NCI-H2227 (cell line): ENCODE measurements around the gene BTLA.
"Not testable (repeated sequence)": the region's sequence is repeated elsewhere in the genome, so short reads cannot be mapped to it uniquely, and the experiment has no call there.

Experiments
- DNase-seq: peaks from one replicate; lab custom pipeline; 2025; ENCODE audit not compliant: unreplicated experiment; lab: John Stamatoyannopoulos, UW

BTLA gene

DNA sequence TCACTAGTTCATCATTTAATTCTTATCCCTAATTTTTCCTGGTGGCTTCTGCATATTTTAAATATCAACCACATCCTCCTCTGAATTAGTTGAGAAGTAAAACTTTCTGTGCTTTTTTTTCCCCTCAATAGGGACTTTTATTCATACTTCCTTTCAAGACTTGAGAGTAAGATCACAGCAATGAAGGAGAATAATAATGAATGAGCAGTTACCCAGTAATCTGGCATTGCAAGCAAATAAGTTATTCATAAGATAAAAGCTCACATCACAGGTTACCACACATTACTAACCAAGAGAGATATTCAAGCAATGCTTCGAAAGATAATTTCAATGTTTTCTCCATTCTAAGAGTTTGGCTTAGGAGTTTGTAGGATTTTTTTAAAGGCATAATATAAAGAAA lies 50.3 kb downstream of the BTLA start:
- DNase-seq: no peak

DNA sequence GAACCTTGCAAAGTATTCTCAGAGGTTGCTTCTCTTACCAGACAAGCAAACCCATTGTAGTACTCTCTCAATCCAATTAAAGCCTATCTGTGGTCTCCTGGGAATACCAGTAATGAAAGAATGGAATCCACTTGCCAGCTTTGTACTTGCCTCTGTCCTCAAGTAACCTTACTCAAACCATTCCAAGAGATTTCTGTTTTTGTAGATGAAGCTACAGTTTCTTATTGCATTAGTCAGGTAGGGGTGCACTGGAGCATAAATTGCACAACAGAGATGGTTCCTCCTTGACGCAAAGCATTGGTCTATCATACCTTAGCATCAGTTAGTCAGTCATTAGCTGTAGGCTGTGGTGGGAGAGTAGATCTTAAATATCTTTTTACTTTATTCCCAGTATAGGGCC lies 52.9 kb downstream of the BTLA start:
- DNase-seq: no peak

DNA sequence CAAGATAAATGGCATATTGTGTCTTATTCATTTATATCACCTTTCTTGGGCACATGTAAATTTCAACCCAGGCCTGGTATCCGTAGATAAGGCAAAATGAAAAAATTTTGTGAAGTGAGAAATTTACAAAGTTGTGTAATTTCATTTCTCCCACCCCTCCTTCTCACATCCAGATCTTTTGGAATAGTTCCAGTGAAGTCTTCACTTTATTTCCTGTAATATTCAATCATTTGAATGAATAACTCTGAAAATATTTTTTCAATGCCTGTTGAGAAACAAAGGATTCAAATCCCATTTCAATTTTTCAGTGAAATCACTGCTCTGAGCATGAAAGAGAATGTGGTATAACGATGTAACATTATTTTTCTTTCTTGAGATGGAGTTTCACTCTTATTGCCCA lies 53.4 kb downstream of the BTLA start:
- no peak for DNase-seq

DNA sequence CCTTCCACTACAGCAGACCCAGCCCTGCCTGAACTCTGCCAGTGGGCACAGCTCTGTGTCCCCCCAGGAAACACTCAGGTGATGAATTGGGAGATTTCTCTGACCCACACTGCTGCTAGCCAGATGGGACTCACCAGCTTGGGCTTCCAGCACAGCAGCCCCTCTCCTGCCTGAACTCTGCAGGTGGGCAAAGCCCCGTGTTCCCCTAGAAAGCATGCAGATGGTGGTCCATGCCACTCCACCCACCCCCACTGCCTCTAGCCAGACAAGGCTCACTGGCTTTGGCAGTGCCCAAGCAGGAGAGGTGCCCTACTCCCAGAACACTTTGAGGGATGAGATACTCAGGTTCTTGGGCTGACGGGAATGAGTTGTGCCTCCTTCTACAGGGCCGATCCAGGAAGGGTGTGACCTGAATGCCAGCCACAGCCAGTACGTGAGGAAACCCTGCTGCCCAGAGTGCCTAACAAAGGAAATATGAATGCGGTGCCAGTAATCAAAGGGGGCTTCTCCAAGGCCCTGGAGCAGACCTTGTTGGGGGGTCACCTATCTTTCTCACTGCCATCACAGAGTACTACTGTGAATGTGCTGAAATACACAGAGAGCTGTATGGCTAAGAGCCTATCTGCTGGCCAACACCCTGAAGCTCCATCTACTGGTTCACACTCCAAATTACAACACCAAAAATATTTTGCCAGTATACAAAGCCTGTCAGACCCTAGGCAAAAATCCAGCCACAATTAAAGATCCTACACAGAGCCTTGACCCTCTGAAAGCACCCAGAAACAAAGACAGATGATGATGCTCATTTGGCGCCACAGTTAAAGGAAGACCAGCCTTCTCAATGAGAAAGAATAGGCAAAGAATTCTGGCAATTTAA lies 61.9 kb downstream of the BTLA start:
- DNase-seq: peak; percentile 0

DNA sequence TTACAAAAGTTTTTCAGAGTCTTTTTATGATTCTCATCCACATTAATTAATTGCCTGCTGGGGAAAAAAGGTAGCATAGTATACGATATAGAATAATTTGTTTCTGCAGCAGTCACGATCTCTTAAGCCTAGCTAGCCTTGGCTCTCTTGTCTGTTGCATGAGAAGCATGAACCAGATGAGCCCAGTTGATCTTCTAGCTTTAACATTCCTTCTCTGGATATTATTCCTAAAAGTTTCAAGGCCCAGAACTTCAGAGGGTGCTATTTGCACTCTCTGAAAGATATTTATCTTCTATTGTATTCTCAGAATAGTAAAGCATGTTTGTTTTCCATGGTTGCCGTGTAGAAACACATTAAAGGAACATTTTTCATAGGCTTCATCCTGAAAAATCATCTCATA lies 69.3 kb downstream of the BTLA start:
- DNase-seq: no peak

DNA sequence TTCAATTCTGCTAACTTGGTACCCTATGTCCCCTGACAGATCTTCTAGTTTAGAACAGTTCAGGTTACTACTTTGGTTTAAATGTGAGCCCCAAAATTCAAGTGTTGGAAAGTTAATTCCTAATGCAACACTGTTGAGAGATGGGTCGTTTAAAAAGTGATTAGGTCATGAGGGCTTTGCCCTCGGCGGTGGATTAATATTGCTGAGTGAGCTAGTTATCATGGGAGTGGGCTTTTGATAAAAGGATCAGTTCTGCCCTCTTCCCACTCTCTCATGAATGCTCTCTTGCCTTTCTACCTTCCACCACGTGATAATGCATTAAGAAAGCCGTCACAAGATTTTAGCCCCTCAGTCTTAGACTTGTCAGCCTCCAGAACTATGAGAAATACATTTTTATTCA lies 72.1 kb downstream of the BTLA start:
- no peak for DNase-seq

DNA sequence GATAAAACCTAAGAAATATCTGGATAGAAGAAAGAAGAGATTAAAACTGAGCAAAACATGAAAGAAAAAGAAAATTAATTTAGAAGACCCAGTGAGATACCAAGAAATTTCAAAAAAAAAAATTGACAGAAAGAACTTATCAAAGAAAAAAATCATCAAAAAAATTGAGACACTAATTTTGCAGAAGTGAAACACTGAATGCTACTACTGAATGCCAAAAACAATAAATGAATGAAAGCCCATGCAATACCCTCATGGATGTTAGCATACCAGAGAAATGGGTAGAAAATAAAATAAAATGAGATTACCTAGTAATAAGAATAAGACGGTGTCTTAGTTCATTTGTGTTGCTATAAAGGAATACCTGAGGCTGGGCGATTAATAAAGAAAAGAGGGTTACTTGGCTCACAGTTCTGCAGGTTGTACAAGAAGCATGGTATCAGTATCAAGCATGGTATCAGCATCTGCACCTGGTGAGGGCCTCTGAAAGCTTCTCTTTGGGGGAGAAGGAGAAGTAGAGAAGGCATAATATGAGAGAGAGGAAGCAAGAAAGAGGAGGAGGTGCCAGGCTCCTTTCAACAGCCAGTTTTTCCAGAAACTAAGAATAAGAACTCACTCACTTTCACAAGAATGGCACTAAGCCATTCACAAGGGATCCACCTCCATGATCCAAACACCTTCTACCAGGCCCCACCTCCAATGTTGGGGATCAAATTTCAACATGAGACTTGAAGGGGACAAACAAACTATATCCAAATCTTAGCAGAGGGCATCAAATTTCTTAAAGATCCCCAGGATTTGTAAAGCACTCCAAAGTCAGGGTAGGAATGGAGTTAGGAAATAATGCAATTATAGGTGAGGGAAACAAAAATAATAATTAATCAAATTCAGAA lies 73.2 kb downstream of the BTLA start:
- DNase-seq: no peak

DNA sequence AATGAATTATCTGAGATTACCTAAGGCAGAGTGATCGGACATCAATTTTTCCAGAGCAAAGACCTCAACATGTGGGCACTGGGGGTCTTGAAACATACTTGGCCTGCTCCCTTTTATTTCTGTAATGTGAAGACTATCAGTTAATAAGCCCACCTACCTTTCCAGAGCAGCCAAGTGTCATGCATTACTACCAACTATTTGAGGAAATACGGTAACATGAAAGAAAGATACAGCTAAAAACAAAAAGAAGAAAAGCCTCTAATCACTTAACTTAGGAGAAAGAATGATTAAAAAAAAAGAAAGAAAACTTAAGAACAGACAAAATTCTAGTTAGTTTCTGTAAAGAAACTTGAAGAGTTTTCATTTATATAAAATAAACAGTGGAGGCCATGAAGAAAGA lies 73.9 kb downstream of the BTLA start:
- no peak for DNase-seq

DNA sequence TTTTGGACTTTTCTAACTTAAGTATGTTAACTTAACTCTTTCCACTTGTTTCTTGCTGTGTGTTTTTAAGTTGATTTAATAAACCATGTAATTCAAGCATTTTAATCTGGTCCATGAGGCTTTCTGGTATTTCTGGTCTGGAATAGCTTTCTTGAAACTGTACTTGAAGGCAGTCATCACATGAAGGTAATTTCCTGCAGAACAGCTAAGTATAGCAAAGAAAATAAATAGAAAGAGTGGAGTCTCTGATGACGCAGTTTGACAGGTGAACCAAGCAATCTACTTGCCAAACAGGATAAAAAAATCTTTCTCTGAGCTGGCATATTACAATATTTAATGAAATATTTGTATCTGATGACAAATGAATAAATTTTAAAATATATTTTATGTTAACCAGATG lies 74.9 kb downstream of the BTLA start:
- no peak for DNase-seq

DNA sequence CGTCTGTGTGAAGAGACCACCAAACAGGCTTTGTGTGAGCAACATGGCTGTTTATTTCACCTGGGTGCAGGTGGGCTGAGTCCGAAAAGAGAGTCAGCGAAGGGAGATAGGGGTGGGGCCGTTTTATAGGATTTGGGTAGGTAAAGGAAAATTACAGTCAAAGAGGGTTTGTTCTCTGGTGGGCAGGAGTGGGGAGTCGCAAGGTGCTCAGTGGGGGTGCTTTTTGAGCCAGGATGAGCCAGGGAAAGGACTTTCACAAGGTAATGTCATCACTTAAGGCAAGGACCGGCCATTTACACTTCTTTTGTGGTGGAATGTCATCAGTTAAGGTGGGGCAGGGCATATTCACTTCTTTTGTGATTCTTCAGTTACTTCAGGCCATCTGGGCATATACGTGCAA lies 76.4 kb downstream of the BTLA start:
- DNase-seq: not testable (repeated sequence)

DNA sequence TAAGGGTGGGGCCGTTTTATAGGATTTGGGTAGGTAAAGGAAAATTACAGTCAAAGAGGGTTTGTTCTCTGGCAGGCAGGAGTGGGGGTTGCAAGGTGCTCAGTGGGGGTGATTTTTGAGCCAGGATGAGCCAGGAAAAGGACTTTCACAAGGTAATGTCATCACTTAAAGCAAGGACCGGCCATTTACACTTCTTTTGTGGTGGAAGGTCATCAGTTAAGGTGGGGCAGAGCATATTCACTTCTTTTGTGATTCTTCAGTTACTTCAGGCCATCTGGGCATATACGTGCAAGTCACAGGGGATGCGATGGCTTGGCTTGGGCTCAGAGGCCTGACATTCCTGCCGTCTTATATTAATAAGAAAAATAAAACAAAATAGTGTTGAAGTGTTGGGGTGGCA lies 80.7 kb downstream of the BTLA start:
- not testable (repeated sequence) for DNase-seq

DNA sequence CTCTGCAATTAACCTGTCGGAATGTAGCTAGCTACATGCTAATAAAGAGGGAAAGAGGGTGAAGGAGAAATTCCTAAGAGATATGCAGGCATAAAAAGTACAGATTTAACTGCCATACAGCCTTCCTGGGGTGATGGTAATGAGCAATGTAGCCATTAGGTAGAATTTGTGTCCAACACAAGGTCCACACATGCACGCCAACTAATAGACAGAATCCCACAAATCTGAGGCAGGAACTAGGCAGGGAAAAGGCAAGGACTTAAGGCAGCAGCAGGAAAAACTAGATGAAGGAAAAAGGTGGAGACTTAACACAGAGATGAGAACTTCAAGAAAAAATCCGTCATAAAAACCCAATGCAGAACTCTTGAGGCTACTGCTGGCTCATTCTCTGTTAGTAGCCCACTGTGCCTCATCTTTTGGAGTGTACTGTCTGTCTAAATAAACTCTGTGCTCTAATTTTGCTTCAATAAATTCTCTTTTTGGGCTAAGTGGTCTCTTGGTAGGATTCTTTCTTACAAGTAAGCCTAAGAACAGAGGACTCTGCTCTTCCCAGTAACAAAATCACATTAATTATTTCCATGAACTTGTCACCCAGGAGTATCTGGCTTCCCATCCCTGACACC lies 81.5 kb downstream of the BTLA start:
- DNase-seq: no peak

DNA sequence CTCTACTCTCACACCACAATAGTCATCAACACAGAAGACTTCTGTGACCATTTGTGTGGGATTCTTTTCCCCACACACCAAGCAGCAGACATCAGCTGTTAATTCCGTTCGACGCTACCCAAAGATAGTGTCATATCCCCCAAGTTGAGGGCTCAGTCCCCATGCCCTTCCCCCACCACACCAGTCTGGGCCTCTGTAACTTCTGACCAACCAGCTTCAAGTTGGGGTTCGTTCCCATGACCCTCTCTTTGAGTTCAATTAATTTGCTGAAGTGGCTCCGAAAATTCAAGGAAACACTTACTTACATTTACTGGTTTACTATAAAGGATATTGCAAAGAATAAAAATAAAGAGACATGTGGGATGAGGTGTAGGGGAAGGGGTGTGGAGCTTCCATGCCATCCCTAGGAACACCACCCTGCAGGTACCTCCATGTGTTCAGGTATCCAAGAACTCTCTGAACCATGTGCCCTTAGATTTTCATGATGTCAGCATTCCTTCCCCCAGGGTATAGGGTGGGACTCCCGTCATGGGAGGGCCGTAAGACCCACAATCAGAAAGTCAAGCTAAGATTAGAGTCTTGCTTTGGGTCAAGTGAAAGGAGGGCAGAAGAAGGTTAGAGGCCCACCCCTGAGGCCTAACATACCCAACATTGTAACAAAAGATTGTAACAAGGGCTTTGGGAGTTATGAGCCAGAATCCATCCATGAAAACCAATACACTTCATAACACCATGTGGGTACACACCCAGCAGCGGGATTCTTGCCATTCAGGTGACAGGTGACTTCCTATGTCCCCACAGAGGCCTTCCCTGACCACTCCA lies 82.7 kb downstream of the BTLA start:
- no peak for DNase-seq

DNA sequence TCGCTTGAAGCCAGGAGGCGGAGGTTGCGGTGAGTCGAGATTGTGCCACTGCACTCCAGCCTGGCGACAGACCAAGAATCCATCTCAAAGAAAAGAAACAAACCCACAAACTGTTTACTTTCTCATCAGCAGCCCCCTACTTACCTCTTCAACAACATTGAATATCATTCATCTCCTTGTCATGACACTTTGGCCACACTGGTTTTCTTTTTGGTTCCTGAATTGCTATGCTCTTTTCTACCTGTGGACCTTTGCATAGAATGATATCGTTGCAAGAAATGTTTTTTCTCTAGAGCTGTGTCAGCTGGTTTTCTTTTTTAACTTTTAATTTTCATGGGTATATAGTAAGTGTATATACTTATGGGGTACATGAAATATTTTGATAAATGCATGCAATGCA lies 83.9 kb downstream of the BTLA start:
- no peak for DNase-seq
